Measurements from ENCODE around the gene COX6B1.

DNA sequence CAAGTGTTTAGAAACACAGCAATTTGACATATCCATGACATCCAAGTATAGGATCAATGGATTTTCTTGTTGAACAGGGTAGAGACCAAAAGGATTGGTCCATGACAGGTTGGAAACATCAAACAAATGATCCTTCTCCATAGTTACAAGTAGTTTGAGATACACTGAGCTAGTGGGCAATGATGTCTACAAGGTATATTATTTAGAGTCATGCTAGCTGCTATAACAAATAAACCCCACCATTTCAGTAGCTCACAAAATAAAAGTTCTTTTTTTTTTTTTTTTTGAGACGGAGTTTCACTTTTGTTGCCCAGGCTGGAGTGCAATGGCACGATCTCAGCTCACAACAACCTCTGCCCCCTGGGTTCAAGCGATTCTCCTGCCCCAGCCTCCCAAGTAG, 40.5 kb upstream of the COX6B1 start:
- TF ChIP-seq CTCF (IDR thresholded peaks at IDR 0.05 in 4 of 5, conservative IDR thresholded peaks at IDR 0.05 in 1 of 5) (no peak), POLR2A (IDR thresholded peaks at IDR 0.05) (no peak)

All from gastrocnemius medialis (tissue), 4 donors.